DOHH2 (cell line): ENCODE data around the gene SVIL.

ENCODE experiments used
- CTCF ChIP-seq: fragments of 200-600 bp; sonication (generic); IDR thresholded peaks from one replicate; pipeline ENCODE4 v1.5.1; 2014; ENCODE audit warnings: antibody characterized with exemption, mild to moderate bottlenecking, low read depth, low read length; ENCODE audit not compliant: poor library complexity, severe bottlenecking
- EZH2phosphoT487 ChIP-seq: fragments of 200-600 bp; sonication (generic); IDR thresholded peaks from 2 replicates; pipeline ENCODE4 v1.6.1; 2017; ENCODE audit warnings: borderline replicate concordance, mild to moderate bottlenecking, antibody characterized with exemption, low read length, moderate library complexity, mixed read lengths

- no peak for TF ChIP-seq CTCF
- TF ChIP-seq EZH2phosphoT487 = no peak
Observed at GRCh38 chr10:29627201-29628132, 7.3 kb downstream of the SVIL start.
